Brain pericyte (primary cell): Measurements from ENCODE around the gene MCOLN1.

Experiments
- DNase-seq: peaks from one replicate; pipeline ENCODE4 v3.0.0-alpha.2; 2012; ENCODE audit warnings: low read depth, low spot score

MCOLN1 gene

DNA sequence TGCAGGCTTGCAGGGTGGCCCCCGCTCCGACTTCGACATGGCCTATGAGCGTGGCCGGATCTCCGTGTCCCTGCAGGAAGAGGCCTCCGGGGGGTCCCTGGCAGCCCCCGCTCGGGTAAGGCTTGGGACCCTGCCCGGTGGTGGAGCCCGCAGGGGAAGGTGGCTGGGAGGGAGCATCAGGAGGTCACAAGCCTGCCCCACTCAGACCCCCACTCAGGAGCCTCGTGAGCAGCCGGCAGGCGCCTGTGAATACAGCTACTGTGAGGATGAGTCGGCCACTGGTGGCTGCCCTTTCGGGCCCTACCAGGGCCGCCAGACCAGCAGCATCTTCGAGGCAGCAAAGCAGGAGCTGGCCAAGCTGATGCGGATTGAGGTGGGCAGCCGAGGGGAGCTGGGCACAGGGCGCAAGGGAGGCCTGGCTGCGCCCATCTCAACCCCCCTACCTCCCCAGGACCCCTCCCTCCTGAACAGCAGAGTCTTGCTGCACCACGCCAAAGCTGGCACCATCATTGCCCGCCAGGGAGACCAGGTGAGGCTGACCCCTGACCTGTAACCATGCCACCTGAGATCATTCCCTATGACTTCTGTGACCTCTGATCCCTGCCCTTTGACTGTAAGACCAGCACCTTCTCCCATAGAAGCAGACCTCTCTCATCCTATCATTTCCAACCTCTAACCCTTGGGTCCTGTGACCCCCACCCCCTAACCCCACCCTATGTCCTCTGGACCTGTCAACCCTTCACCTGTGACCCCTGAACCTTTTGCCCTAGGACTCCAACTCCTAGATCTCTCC, 20.3 kb downstream of the MCOLN1 start:
- DNase-seq: no peak

DNA sequence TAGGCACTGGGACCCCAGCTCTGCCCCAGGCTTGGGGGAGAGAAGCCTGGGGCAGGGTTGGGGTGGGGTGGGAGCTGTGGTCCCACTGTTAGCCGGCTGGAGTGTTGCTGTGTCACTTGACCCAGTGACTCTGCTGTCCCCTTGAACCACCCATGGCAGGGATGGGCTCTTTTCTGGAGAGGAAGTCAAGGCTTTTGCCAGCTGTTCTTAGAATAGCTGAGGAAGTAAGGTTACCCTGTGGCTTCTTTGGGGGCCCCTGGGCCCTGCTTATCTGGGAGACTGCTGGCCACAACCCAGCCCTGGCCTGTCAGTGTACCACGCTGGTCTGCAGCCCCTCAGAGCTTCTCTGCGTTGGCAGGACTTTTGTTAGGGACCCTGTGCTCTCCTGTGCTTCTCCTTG, 22.2 kb downstream of the MCOLN1 start:
- DNase-seq: no peak

DNA sequence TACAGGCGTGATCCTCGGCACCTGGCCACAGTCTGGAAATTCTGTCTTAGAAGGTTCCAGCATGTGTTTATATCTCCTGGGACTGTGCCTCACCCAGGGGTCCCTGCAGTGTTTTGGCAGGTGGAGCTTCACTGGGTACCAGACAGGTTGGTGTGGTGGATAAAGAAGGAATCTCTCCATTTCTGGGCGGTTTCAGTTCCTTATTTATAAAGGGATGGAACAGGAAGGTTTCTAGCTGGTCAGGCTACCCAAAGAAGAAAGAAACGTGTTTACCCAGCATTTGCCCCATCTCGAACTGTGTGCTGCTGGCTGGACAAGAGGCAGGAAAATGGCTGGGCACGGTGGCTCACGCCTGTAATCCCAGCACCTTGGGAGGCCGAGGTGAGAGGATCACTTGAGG, 22.9 kb downstream of the MCOLN1 start:
- DNase-seq: no peak

DNA sequence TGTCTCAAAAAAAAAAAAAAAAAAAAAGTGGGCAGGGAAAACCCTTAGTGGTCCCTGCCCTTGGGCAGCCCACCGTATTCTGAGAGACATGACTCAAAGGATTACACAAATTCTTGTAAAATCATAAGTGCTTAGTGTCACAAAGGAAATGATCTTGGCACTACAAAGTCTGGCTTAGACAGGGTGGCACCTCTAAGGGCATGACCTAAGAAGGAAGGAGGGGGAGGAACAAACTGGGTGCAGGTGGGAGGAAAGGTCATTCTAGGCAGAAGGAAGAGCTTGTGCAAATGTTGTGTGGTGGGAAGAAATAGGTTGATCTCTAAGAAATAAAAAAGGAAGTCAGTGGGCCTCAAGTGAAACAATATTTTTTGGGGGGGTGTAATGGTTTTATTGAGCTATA, 23.5 kb downstream of the MCOLN1 start:
- DNase-seq: no peak

DNA sequence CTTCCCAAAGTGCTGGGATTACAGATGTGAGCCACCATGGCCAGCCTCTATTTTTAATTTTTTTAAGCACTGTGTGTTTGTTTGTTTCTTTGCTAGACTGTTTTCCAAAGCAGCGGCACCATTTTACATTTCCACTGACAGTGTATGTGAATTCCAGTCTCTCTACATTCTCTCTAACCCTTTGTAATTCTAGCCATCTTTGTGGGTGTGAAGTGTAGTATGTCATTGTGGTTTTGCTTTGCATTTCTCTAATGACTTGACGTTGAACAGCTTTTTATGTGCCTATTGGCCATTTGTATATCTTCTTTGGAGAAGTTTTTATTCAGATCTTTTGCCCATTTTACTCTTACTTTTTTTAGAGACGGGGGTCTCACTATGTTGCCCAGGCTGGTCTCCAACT, 24.7 kb downstream of the MCOLN1 start:
- DNase-seq: no peak

DNA sequence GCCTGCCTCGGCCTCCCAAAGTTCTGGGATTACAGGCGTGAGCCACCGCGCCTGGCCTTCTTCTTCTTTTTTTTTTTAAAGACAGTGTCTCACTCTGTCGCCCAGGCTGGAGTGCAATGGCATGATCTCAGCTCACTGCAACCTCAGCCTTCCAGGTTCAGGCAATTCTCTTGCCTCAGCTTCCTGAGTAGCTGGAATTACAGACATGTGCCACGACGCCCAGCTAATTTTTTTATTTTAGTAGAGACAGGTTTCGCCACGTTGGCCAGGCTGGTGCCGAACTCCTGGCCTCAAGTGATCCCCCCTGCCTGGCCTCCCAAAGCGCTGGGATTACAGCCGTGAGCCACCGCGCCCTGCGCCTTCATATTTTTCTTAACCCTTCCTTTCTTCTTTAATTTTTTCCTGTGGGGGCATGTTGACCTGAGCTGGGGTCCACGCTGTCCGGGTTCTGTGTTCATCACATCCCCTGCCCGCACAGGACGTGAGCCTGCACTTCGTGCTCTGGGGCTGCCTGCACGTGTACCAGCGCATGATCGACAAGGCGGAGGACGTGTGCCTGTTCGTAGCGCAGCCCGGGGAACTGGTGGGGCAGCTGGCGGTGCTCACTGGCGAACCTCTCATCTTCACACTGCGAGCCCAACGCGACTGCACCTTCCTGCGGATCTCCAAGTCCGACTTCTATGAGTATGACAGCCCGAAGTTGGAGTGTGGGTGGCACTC, 27.2 kb downstream of the MCOLN1 start:
- no peak for DNase-seq

DNA sequence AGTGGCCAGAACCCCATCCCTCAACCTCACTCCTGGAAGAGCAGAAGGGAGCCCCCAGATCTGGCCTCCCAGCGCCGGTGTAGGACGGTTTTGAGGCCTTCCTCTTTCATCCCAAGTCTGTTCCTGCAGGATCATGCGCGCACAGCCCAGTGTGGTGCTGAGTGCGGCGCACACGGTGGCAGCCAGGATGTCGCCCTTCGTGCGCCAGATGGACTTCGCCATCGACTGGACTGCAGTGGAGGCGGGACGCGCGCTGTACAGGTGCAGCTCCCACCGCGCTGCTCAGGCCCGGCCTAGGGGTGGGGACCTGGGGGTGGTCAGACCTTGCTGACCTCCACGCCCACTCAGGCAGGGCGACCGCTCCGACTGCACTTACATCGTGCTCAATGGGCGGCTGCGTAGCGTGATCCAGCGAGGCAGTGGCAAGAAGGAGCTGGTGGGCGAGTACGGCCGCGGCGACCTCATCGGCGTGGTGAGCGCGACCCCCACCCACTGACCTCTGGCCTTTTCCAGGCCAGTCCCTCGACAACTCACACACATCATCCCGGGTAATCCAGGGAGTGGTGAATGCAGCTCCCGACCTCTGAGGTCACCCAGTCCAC, 27.8 kb downstream of the MCOLN1 start:
- DNase-seq: no peak

DNA sequence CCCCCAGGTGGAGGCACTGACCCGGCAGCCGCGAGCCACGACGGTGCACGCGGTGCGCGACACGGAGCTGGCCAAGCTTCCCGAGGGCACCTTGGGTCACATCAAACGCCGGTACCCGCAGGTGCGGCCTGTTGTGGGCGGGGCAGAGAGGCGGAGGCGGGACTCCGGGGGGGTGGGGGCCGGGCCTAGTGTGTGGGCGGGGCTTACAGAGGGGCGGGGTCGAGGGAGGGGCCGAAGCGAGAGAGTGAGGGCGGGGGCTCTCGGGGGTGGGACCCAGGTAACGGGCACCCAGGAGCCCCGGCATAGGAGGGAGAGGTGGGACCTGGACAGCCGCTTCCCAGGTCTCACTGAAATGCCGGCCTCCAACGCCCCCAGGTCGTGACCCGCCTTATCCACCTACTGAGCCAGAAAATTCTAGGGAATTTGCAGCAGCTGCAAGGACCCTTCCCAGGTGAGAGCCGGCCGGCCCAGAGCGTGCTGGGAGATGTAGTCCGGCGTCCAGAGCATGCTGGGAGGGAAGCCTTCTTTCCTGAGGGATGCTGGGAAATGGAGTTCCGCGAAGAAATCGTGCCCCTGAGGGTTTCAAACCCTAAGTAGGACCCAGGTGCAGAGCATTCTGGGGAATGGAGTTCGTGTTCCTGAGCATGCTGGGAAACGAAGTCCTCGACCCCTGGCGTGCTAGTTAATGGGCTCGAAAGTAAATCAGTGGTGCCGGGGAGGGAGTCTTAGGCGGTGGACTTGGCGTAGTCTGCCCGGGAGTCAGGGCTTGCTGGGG, 28.8 kb downstream of the MCOLN1 start:
- no peak for DNase-seq

DNA sequence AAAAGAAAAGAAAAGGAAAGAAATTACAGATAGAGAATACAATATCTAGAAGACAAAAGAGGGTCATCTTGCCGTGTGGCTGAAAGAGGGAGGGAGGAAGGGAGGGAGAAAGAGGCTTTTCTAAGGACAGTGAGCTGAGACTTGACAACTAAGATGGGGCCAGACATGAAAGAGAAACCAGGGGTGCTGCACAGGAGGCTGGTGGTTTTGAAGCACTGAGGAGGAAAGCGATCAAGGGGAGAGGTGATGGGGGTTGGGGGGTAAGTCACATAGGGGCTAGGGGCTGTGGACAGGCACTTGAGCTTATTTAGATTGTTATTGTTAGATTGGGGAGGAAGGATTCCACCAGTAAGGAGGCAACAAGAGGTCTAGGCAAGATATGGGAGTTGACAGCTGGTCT, 30.4 kb downstream of the MCOLN1 start:
- DNase-seq: no peak

DNA sequence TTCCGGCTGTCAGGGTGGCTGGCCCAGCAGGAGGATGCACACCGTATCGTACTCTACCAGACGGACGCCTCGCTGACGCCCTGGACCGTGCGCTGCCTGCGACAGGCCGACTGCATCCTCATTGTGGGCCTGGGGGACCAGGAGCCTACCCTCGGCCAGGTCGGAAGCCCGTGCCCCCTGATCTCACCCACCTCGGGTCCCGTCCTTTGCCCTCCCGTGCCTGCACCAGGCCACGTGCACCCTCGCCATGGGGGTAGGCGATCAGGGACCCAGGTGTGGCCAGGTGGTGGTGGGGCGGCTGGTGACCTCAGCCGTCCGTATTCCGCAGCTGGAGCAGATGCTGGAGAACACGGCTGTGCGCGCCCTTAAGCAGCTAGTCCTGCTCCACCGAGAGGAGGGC, 32.1 kb downstream of the MCOLN1 start:
- DNase-seq: no peak

DNA sequence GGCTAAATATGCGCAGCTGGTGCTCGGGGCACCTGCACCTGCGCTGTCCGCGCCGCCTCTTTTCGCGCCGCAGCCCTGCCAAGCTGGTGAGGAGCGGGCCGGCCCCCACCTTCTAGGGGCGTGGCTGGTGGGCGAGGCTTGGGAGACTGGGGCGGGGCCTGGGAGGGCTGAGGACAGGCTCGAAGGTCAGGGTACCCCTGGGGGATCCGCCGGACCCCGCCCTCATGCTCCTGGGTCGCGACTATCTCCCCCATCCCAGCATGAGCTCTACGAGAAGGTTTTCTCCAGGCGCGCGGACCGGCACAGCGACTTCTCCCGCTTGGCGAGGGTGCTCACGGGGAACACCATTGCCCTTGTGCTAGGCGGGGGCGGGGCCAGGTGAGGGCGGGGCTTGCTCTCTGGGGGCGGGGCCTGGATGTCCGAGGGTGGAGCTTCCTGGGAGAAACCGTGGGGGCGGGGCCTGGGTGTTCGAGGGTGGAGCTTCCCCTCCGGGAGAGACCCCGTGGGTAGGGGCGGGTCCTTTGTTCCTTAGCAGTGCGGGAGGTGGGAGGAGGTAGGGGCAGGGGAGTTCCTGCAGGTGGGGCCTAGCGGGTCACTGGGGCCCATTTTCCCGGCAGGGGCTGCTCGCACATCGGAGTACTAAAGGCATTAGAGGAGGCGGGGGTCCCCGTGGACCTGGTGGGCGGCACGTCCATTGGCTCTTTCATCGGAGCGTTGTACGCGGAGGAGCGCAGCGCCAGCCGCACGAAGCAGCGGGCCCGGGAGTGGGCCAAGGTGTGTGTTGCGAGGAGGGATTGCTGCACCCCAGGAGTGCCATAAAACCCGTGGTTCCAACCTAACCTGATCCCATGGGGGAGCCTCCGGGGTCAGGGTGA, 32.8 kb downstream of the MCOLN1 start:
- DNase-seq: no peak

DNA sequence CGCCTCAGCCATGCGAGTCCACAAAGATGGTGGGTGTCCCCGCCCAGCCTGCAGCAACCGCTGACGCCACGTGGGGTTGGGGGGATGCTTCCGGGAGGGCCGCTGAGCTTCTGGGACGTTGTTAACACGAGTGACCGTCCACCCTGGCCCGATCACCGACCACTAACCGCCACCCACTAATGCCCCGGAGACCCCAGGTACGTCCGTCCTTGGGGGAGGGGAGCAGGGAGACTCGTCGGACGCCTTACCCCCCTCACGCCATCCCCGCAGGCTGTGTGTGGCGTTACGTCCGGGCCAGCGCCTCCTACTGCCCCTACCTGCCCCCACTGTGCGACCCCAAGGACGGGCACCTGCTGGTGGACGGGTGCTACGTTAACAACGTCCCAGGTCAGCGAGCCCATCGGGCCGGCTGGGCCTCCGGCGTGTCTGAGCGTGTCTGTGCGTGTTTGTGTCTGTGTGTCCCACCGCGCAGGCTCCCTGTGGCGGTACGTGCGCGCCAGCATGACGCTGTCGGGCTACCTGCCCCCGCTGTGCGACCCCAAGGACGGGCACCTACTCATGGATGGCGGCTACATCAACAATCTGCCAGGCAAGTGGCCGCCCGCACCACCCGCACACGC, 34.4 kb downstream of the MCOLN1 start:
- DNase-seq: no peak

DNA sequence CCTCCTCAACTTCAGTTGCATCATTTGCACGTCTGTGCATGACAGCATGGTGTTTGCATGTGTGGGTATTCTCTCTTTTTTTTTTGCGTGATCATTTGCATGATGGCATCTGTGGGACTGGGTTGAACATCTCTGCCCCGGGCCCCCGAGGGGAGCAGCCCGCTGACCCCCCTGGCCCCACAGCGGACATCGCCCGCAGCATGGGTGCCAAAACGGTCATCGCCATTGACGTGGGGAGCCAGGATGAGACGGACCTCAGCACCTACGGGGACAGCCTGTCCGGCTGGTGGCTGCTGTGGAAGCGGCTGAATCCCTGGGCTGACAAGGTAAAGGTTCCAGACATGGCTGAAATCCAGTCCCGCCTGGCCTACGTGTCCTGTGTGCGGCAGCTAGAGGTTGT, 36.2 kb downstream of the MCOLN1 start:
- DNase-seq: no peak

DNA sequence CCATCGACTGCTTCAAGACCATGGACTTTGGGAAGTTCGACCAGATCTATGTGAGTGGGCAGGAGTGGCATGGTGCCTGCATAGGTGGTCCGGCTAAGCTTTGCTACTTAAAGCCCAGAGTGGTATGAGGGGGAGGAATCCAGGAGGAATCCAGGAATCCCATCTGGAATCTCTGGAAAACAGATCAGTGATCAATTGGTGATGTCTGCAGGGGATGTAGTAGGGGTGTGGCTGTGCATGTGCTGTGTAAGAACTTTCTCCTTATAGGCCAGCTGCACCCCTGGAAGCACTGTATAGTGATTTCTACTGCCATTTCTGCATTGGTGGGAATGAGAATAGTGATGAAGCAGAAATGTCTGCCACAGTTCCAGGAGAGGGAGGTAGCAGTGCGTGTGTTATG, 36.7 kb downstream of the MCOLN1 start:
- DNase-seq: no peak

DNA sequence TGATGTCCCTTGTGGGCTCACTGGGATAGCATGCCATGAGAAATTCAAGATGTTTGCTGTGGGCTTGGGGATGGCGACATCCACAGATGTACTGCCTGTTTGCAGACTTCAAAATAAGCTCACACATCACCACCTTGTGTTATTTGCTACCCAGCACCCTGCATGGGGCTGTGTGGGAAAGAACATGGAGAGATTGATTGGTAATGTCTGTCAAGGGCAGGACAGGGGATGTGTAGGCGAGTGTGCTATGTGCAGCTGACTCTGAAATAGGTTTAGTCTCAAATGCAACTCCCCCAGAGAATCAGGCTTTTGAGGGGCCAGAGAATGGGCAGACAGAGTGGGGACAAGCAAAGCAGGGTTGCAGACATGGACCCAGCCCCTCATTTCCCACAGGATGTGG, 37.8 kb downstream of the MCOLN1 start:
- no peak for DNase-seq

DNA sequence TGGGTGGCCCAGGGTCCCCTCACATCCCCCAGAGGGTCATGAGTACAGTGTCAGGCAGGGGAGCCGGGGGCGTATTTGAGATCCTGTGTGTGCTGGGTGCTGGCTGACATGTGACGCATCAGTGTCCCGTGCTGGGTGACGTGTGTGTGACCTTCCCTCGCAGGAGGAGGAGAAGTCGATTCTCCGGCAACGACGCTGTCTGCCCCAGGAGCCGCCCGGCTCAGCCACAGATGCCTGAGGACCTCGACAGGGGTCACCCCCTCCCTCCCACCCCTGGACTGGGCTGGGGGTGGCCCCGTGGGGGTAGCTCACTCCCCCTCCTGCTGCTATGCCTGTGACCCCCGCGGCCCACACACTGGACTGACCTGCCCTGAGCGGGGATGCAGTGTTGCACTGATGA, 38.9 kb downstream of the MCOLN1 start:
- no peak for DNase-seq

DNA sequence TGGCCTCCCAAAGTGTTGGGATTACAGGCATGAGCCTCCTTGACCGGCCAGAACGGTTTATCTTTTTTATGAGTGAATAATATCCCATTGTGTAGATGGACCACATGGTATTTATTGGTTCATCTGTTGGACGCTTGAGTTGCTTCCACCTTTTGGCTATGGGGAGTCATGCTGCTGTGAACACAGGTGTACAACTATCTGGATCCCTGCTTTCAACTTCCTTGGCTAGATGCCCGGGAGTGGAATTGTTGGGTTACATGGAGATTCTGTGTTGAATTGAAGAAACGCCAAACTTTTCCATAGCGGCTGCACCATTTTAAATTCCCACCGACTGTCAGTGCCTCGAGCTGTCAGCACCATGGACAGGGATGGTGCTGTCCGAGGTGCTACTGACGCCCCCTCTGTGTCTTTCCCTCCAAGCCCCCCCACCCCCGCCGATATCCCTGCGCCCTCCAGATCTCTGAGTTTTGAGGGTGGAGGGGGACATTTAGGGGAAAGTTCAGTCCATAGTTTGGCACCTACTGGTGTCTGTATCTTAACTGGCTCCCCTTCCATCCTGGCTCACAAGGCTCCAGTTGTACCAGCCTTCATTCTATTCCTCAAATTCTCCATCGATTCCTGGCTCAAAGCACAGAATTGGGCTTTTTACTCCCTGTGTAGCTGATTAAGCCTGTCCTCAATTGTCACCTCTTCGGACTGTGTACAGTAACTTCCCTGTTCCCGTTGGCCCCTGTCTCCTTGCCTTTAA, 40.4 kb downstream of the MCOLN1 start:
- no peak for DNase-seq

DNA sequence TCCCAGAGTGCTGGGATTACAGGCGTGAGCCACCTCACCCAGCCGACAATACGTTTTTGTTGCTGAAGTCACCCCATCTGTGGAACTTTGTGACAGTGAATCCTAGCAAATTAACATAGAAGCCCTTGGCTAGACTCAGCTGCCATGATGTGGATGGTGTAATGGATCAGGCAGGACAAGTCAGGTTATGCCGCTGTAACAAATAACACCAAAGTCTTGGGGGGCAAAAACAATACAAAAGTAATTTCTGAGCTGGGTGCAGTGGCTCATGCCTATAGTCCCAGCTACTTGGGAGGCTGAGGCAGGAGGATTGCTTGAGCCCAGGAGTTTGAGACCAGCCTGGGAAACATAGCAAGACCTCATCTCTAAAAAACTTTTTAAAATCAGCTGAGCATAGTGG, 42.4 kb downstream of the MCOLN1 start:
- no peak for DNase-seq

DNA sequence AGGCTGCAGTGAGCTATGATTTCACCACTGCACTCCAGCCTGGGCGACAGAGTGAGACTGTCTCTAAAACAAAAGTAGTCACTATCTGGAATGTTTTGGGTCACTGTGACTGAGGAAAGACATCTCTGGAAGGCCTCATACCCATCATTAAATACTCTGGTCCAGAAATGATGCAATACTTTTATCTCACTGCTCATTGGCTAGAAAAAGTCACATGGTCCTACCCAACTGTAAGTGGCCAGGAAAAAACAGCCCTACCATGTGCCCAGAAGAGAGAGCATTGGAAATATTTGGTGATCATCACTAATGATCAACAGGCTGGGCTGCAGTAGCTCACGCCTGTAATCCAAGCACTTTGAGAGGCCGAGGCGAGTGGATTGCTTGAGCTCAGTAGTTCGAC, 42.9 kb downstream of the MCOLN1 start:
- no peak for DNase-seq

DNA sequence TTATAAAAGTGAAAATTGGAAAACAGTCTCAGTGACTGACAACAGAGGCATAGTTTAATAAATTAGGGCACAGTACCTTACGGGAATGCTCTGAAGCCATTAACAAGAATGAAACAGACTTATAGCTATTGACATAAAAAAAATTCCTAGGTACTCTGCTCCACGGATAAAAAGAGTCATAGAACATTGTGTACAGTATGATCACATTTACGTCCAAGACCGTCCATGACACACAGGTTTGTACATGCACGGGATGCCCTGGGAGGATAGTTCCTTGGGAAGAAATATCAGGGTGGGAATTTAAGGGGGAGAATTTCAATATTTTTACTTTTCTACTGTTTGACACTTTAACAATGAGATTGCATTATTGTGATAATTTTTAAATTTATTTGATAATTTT, 48.3 kb downstream of the MCOLN1 start:
- no peak for DNase-seq
